ACHN (cell line): ENCODE data around the gene URGCP.
A peak's percentile ranks its signal among the peaks of the same experiment; 100 is the strongest.
"Not testable (repeated sequence)": the region's sequence is repeated elsewhere in the genome, so short reads cannot be mapped to it uniquely, and the experiment has no call there.

Source experiments
- DNase-seq: peaks from one replicate; pipeline ENCODE4 v3.0.0-alpha.2; 2015
- in situ Hi-C: cut with HindIII; loops from 2 replicates; pipeline ENCODE4 v1.10.0; 2017; ENCODE audit warnings: low sequenced_read_pairs, low pct_ligation_motif_present, low pct_unique_long_range_greater_than_20kb

URGCP gene

GRCh38 chr7:43849047-43849446 is 57.3 kb downstream of the URGCP start:
- DNase-seq: no peak
- in situ Hi-C loops: loop anchor here (25.0 kb wide), 1 partner anchor 262 kb away; the partner anchor contains the start of gene STK17A

GRCh38 chr7:43847496-43847895 is 58.9 kb downstream of the URGCP start:
- in situ Hi-C loops: loop anchor here (25.0 kb wide), 1 partner anchor 260 kb away; the partner anchor contains the start of gene STK17A
- DNase-seq: no peak

DNA sequence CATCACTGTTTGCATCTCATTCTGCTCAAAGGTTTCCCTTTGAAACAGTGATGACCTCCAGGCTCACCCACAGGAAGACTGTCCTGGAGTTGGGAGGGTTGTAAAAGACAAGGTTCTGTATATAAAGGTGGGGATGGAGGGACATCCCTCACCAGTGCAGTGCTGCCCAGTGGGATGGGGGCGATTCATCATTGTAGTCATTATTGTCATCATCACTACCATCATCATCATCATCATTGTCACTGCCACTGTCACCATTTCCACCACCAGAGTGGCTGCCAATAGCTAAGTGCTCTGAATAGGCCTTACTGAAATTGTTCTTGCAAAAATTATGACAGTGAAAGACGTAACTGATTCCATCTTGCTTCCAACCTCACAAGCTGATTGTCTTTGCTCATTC is 61.7 kb downstream of the URGCP start:
- in situ Hi-C loops: loop anchor here (25.0 kb wide), 1 partner anchor 257 kb away; the partner anchor contains the start of gene STK17A
- no peak for DNase-seq

GRCh38 chr7:43844257-43844656 is 62.1 kb downstream of the URGCP start:
- in situ Hi-C loops: loop anchor here (25.0 kb wide), 1 partner anchor 257 kb away; the partner anchor contains the start of gene STK17A
- DNase-seq: no peak

- DNase-seq: no peak
- in situ Hi-C loops: loop anchor here (25.0 kb wide), 1 partner anchor 256 kb away; the partner anchor contains the start of gene STK17A
Observed at GRCh38 chr7:43843296-43843695, 63.1 kb downstream of the URGCP start.

- DNase-seq: no peak
- in situ Hi-C loops: loop anchor here (25.0 kb wide), 1 partner anchor 251 kb away; the partner anchor contains the start of gene STK17A
Observed at GRCh38 chr7:43838201-43838658, 68.2 kb downstream of the URGCP start.

DNA sequence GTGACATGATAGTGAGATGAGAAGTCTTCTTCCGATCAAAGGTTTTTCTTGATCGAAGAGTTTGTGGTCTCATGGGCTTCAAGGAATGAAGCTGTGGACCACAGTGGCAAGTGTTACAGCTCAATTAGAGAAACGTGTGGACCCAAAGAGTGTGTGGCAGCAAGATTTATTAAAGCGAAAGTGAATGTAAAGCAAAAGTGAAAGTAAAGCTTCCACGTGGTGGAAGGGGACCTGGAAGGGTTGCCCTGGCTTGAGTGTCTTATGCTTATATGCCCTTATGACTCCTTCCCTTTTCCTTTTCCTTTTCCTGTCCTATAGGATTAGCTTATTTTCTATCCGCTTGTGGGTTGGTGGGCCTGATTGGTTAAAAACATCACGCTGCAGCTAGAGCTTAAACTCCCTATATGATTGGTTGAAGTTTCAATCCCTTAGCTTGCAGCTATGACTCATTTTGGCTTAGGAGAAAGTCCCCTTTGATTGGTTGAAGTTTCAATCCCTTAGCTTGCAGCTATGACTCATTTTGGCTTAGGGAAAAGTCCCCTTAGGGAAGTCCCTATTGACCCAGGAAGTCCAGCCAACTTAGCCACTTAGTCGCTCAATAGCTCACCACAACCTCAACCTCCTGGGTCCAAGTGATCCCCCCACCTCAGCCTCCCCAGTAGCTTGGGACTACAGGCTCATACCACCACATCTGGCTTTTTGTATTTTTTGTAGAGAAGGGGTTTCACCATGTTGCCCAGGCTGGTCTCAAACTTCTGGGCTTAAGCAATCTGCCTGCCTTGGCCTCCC is 71.7 kb downstream of the URGCP start:
- in situ Hi-C loops: loop anchor here (25.0 kb wide), 1 partner anchor 247 kb away; the partner anchor contains the start of gene STK17A
- peak; percentile 64 for DNase-seq

GRCh38 chr7:43830917-43831316 is 75.5 kb downstream of the URGCP start:
- in situ Hi-C loops: loop anchor here (25.0 kb wide), 1 partner anchor 244 kb away; the partner anchor contains the start of gene STK17A
- not testable (repeated sequence) for DNase-seq
